OCI-LY7 (cell line): ENCODE measurements around the gene EZH1. TPM values are rescaled to one million over a fixed set of nuclear protein-coding genes. Genes with fewer than 3 reads are reported as not detected.

ENCODE experiments used
- BruUV-seq: library from RNA; stranded (reverse); fragments of 400-500 nt; replicated peaks from 2 replicates; lab custom pipeline; 2021; lab: Mats Ljungman, UMichigan
- CTCF ChIA-PET: fragments of 300-600 bp; sonication (Branson Sonifier 250); formaldehyde crosslinking; loops from one replicate; lab custom pipeline; 2022; ENCODE audit warnings: antibody characterized with exemption; ENCODE audit not compliant: unreplicated experiment; lab: Charles Lee
- POLR2A ChIA-PET: fragments of 300-600 bp; sonication (Branson Sonifier 250); formaldehyde crosslinking; loops from one replicate; lab custom pipeline; 2022; ENCODE audit warnings: antibody characterized with exemption; lab: Charles Lee
- DNase-seq: peaks from one replicate; pipeline ENCODE4 v3.0.0-alpha.2; 2015; ENCODE audit warnings: low spot score
- H2AFZ ChIP-seq: fragments of 200-600 bp; sonication (generic), shearing (Covaris generic); 2 replicates; pipeline ENCODE4 v1.6.1; 2014; ENCODE audit warnings: mild to moderate bottlenecking, antibody characterized with exemption, low read length, moderate library complexity
- H3K27ac ChIP-seq: fragments of 200-600 bp; sonication (generic); 2 replicates; pipeline ENCODE4 v1.5.1; 2014; ENCODE audit warnings: mixed run types, low read depth, mild to moderate bottlenecking, moderate library complexity, low read length, inconsistent platforms; ENCODE audit not compliant: poor library complexity, severe bottlenecking
- H3K36me3 ChIP-seq: fragments of 200-600 bp; sonication (generic); 2 replicates; pipeline ENCODE4 v1.6.1; 2014; ENCODE audit warnings: mild to moderate bottlenecking, antibody characterized with exemption, low read length, moderate library complexity, mixed read lengths; ENCODE audit not compliant: insufficient read depth
- H3K4me1 ChIP-seq: fragments of 200-600 bp; sonication (generic); 2 replicates; pipeline ENCODE4 v1.5.1; 2014; ENCODE audit warnings: mild to moderate bottlenecking, low read length; ENCODE audit not compliant: insufficient read depth, poor library complexity, severe bottlenecking
- H3K4me2 ChIP-seq: fragments of 200-600 bp; sonication (generic); 2 replicates; pipeline ENCODE4 v1.6.1; 2014; ENCODE audit warnings: mild to moderate bottlenecking, low read length
- H3K4me3 ChIP-seq: fragments of 200-600 bp; sonication (generic); 2 replicates; pipeline ENCODE4 v1.5.1; 2014; ENCODE audit warnings: mild to moderate bottlenecking, low read depth, low read length; ENCODE audit not compliant: poor library complexity, severe bottlenecking
- H3K79me2 ChIP-seq: fragments of 200-600 bp; sonication (generic); 2 replicates; pipeline ENCODE4 v1.6.1; 2016; ENCODE audit warnings: low read depth, mild to moderate bottlenecking, low read length, moderate library complexity, mixed read lengths; ENCODE audit not compliant: insufficient read depth
- H3K9me2 ChIP-seq: fragments of 200-600 bp; sonication (generic); 2 replicates; pipeline ENCODE4 v1.6.1; 2016; ENCODE audit warnings: mild to moderate bottlenecking, low read length, mixed read lengths; ENCODE audit not compliant: insufficient read depth
- H3K9me3 ChIP-seq: fragments of 200-600 bp; sonication (generic); 2 replicates; pipeline ENCODE4 v1.6.1; 2014; ENCODE audit warnings: mild to moderate bottlenecking, mixed run types, low read length, mixed read lengths
- H4K20me1 ChIP-seq: fragments of 200-600 bp; sonication (generic); 2 replicates; pipeline ENCODE4 v1.6.1; 2014; ENCODE audit warnings: mild to moderate bottlenecking, antibody characterized with exemption, low read length, moderate library complexity, mixed read lengths; ENCODE audit not compliant: insufficient read depth
- CTCF ChIP-seq: fragments of 200-600 bp; sonication (generic); conservative IDR thresholded peaks from 2 replicates; pipeline ENCODE4 v1.5.1; 2014; ENCODE audit warnings: mild to moderate bottlenecking, antibody characterized with exemption, low read length, moderate library complexity, mixed read lengths
- EZH2phosphoT487 ChIP-seq: fragments of 200-600 bp; sonication (generic); IDR thresholded peaks from 2 replicates; pipeline ENCODE4 v1.6.1; 2018; ENCODE audit warnings: low read depth, borderline replicate concordance, mild to moderate bottlenecking, mixed run types, antibody characterized with exemption, low read length, moderate library complexity, mixed read lengths
- intact Hi-C: fragments of 100-400 bp; cut with micrococcal nuclease; formaldehyde crosslinking; loops from one replicate; pipeline ENCODE4 v1.10.0; 2022; ENCODE audit not compliant: unreplicated experiment
- total RNA-seq, 2 experiments: library from RNA; depleted of rRNA in 1 of 2; stranded (reverse); fragments of >200 nt in 1 of 2; shearing (Covaris generic) in 1 of 2; gene quantifications; 2 replicates each; pipeline ENCODE4 v1.2.3, GENCODE V29; 2014 to 2022

Gene EZH1
- total RNA-seq, 2 experiments from 2014 or later, result 57.1 to 62.4 TPM

GRCh38 chr17:42698736-42699414 lies 46.0 kb downstream of the EZH1 start:
- H3K79me2 ChIP-seq, result no peaks in the 10 kb centered on the region
- no peak overlapping the region for H3K4me3 ChIP-seq
- no peak overlapping the region for H3K4me2 ChIP-seq
- no peak for DNase-seq
- ChIA-PET POLR2A (interaction anchor here (0.7 kb wide), 1 partner anchor 19 kb away, joined by 3 read pairs; no protein-coding TSS in a partner anchor), CTCF (interaction anchor here (0.6 kb wide), 1 partner anchor 125 kb away, joined by 11 read pairs; no protein-coding TSS in a partner anchor)
- no peak overlapping the region for H3K27ac ChIP-seq
- no peaks in the 10 kb centered on the region for H3K9me3 ChIP-seq
- H3K4me1 ChIP-seq, result peaks cover 3% of the 10 kb centered on the region
- intact Hi-C loops, result no loop called here
- no peak overlapping the region for H2AFZ ChIP-seq
- TF ChIP-seq EZH2phosphoT487 (no peak), CTCF (no peak)
- no TSS peak for BruUV-seq
- peaks cover 17% of the 10 kb centered on the region for H3K36me3 ChIP-seq
- no peaks in the 10 kb centered on the region for H4K20me1 ChIP-seq
- H3K9me2 ChIP-seq, result no peaks in the 10 kb centered on the region

GRCh38 chr17:42697108-42697811 lies 47.6 kb downstream of the EZH1 start:
- H3K36me3 ChIP-seq, result peaks cover 5% of the 10 kb centered on the region; the same call in 1 of the 2 replicates
- no peaks in the 10 kb centered on the region for H3K9me2 ChIP-seq
- H3K79me2 ChIP-seq, result no peaks in the 10 kb centered on the region
- H3K9me3 ChIP-seq, result no peaks in the 10 kb centered on the region
- POLR2A ChIA-PET, result interaction anchor here (0.5 kb wide), 1 partner anchor 74 kb away, joined by 3 read pairs; no protein-coding TSS in a partner anchor
- BruUV-seq, result no TSS peak
- TF ChIP-seq EZH2phosphoT487, result no peak
- no peak for TF ChIP-seq CTCF
- intact Hi-C loops, result no loop called here
- H3K4me3 ChIP-seq, result no peak overlapping the region
- DNase-seq, result no peak
- no peak overlapping the region for H2AFZ ChIP-seq
- H3K27ac ChIP-seq, result no peak overlapping the region
- H3K4me2 ChIP-seq, result no peak overlapping the region
- no peaks in the 10 kb centered on the region for H4K20me1 ChIP-seq
- H3K4me1 ChIP-seq, result no peaks in the 10 kb centered on the region
- CTCF ChIA-PET, result no interaction called here
